ENCODE data around the gene TBC1D4. TPM values are rescaled to one million over a fixed set of nuclear protein-coding genes. Genes with fewer than 3 reads are reported as not detected.

Gene TBC1D4
- 16.1 to 21.7 TPM (median 19.7 TPM) in 5 replicates for total RNA-seq (2022; extraction: Qiagen RNA extraction; ENCODE audit: low read depth)

GRCh38 chr13:75482070-75482819, at the start of gene TBC1D4:
Gene TBC1D4, minus strand, starts transcription at chr13:75482169. Its CDS starts 402 bp downstream, at chr13:75481767.

Other genes with a start within 250 kb of the TBC1D4 start
- 133 to 161 TPM (median 152 TPM) in 5 replicates for gene COMMD6, start 55.7 kb upstream of the TBC1D4 start, total RNA-seq (2022; extraction: Qiagen RNA extraction; ENCODE audit: low read depth)
- gene UCHL3, start 67.6 kb upstream of the TBC1D4 start, total RNA-seq (2022; extraction: Qiagen RNA extraction; ENCODE audit: low read depth): 45.9 to 54.9 TPM (median 51.7 TPM) in 5 replicates
- gene LMO7, start 154.2 kb upstream of the TBC1D4 start, total RNA-seq (2022; extraction: Qiagen RNA extraction; ENCODE audit: low read depth): 37.8 to 49.1 TPM (median 46.0 TPM) in 5 replicates

Data from A549 treated with DMSO at 1 μM for 4 hours (cell line).